ENCODE data around the gene GASK1B.

Gene GASK1B

GRCh38 chr4:158201322-158201721 lies 28.5 kb upstream of the GASK1B start:
- no peak for DNase-seq (ENCODE audit: low read depth)
- TF ChIP-seq, protein P1, sequence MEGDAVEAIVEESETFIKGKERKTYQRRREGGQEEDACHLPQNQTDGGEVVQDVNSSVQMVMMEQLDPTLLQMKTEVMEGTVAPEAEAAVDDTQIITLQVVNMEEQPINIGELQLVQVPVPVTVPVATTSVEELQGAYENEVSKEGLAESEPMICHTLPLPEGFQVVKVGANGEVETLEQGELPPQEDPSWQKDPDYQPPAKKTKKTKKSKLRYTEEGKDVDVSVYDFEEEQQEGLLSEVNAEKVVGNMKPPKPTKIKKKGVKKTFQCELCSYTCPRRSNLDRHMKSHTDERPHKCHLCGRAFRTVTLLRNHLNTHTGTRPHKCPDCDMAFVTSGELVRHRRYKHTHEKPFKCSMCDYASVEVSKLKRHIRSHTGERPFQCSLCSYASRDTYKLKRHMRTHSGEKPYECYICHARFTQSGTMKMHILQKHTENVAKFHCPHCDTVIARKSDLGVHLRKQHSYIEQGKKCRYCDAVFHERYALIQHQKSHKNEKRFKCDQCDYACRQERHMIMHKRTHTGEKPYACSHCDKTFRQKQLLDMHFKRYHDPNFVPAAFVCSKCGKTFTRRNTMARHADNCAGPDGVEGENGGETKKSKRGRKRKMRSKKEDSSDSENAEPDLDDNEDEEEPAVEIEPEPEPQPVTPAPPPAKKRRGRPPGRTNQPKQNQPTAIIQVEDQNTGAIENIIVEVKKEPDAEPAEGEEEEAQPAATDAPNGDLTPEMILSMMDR (IDR thresholded peaks at IDR 0.05; ENCODE audit: insufficient read depth, low read depth, low read length, missing control alignments): no peak
- H3K4me3 ChIP-seq (ENCODE audit: low read length): no peak overlapping the region

- no peak overlapping the region for H3K4me3 ChIP-seq (ENCODE audit: low read length)
- TF ChIP-seq, protein P1 (IDR thresholded peaks at IDR 0.05; ENCODE audit: insufficient read depth, low read depth, low read length, missing control alignments): no peak
These were observed 27.4 kb upstream of the GASK1B start for GRCh38 chr4:158200214-158200613.

GRCh38 chr4:158197194-158197776 lies 24.5 kb upstream of the GASK1B start:
- TF ChIP-seq, protein P1 (IDR thresholded peaks at IDR 0.05; ENCODE audit: insufficient read depth, low read depth, low read length, missing control alignments): no peak
- no peak for DNase-seq (ENCODE audit: low read depth)
- no peak overlapping the region for H3K4me3 ChIP-seq (ENCODE audit: low read length)

More at GRCh38 chr4:158200214-158200613, 27.4 kb upstream of the GASK1B start:
- no peak for DNase-seq (ENCODE audit: low read depth)

GRCh38 chr4:158195297-158195696 lies 22.5 kb upstream of the GASK1B start:
- no peak for DNase-seq (ENCODE audit: low read depth)
- TF ChIP-seq, protein P1 (IDR thresholded peaks at IDR 0.05; ENCODE audit: insufficient read depth, low read depth, low read length, missing control alignments): no peak
- H3K4me3 ChIP-seq (ENCODE audit: low read length): no peak overlapping the region

DNA sequence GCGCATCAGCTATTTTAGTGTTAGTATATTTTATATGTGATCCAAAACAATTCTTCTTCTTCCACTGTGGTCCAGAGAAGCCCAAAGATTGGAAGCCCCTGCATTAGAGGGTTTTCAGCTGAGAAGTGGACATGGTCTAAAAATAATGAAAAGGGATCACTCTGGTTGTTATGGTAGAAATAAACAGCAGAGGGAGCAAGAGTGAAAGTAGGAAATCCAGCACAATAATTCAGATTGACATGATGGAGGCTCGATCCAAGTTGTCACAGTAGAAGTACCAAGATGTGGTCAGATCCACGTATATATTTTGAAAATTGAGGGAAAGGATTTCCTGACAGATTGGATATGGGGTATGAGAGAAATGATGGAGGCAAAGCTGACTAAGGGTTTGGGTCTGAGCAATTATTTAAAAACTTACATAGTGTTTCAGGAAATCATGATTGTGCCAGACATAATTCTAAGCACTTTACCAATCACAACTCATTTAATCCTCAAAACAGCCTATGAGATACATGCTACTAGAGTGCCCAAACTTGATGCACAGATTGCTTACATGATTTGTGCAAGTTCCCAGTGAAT lies 20.4 kb upstream of the GASK1B start:
- no peak overlapping the region for H3K4me3 ChIP-seq (ENCODE audit: low read length)
- DNase-seq (ENCODE audit: low read depth): peak; percentile 42
- TF ChIP-seq, protein P1 (IDR thresholded peaks at IDR 0.05; ENCODE audit: insufficient read depth, low read depth, low read length, missing control alignments): peak; percentile 63

DNA sequence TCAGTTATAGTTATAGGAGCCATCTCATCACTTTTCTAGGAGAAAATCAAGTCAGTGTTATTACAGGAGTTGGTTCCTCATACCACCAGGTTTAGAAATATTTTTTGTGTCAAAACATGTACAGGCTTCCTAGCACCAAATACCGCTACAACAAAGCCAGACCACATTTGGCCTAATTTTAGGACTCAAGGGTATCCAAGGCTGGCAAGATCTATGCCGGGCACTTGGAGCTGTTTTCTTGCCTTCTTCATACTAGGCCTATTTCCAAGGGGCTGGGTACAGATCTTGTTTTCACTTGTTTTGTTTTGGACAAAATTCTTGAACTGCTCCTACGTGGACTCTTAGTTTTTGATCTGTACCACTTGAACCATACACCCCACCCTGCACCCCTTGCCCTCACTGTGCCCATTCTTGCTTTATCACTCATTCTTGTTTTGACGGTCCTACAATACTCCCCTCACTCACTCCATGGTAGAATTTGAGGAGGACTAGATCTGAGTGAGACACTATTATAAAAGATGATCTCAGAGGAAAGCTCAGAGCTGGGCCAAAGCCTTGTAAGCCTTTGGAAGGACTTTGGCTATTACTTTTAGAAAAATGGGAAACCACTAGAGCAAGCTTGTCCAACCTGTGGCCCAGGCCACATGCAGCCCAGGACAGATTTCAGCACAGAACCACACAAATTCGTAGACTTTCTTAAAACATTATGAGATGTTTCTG lies 19.8 kb upstream of the GASK1B start:
- H3K4me3 ChIP-seq (ENCODE audit: low read length): no peak overlapping the region
- no peak for DNase-seq (ENCODE audit: low read depth)
- TF ChIP-seq, protein P1 (IDR thresholded peaks at IDR 0.05; ENCODE audit: insufficient read depth, low read depth, low read length, missing control alignments): no peak

Measured in epithelial cell of esophagus (primary cell).